HFF-Myc (cell line): ENCODE results near the gene OR10A3.
"Not testable (repeated sequence)": the region's sequence is repeated elsewhere in the genome, so short reads cannot be mapped to it uniquely, and the experiment has no call there.

ENCODE experiments used
- DNase-seq: peaks from one replicate; pipeline ENCODE4 v3.0.0-alpha.2; 2011; ENCODE audit warnings: low read depth; ENCODE audit errors: extremely low read depth
- H3K4me3 ChIP-seq: replicated peaks from 2 replicates; pipeline ENCODE4 v1.5.1; 2011; ENCODE audit warnings: low read depth, mild to moderate bottlenecking, control low read depth, low read length
- TF ChIP-seq, protein P1 (sequence below): IDR thresholded peaks from 2 replicates; pipeline ENCODE4 v1.5.1; 2012; ENCODE audit warnings: mild to moderate bottlenecking, low read depth, low read length, control low read depth; ENCODE audit errors: missing control alignments

OR10A3 gene, protein sequence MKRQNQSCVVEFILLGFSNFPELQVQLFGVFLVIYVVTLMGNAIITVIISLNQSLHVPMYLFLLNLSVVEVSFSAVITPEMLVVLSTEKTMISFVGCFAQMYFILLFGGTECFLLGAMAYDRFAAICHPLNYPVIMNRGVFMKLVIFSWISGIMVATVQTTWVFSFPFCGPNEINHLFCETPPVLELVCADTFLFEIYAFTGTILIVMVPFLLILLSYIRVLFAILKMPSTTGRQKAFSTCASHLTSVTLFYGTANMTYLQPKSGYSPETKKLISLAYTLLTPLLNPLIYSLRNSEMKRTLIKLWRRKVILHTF

GRCh38 chr11:7941608-7942007, at the start of gene OR10A3:
TSS of gene OR10A3 (minus strand) at chr11:7941708. CDS start at chr11:7939520, 2,188 bp downstream.
- TF ChIP-seq, protein P1, sequence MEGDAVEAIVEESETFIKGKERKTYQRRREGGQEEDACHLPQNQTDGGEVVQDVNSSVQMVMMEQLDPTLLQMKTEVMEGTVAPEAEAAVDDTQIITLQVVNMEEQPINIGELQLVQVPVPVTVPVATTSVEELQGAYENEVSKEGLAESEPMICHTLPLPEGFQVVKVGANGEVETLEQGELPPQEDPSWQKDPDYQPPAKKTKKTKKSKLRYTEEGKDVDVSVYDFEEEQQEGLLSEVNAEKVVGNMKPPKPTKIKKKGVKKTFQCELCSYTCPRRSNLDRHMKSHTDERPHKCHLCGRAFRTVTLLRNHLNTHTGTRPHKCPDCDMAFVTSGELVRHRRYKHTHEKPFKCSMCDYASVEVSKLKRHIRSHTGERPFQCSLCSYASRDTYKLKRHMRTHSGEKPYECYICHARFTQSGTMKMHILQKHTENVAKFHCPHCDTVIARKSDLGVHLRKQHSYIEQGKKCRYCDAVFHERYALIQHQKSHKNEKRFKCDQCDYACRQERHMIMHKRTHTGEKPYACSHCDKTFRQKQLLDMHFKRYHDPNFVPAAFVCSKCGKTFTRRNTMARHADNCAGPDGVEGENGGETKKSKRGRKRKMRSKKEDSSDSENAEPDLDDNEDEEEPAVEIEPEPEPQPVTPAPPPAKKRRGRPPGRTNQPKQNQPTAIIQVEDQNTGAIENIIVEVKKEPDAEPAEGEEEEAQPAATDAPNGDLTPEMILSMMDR: no peak
- H3K4me3 ChIP-seq: no peak within 1 kb of the TSS
- no peak for DNase-seq

GRCh38 chr11:7987560-7987883, 46.0 kb upstream of the OR10A3 start:
- not testable (repeated sequence) for DNase-seq
- H3K4me3 ChIP-seq: peak overlapping the region; percentile 94

DNA sequence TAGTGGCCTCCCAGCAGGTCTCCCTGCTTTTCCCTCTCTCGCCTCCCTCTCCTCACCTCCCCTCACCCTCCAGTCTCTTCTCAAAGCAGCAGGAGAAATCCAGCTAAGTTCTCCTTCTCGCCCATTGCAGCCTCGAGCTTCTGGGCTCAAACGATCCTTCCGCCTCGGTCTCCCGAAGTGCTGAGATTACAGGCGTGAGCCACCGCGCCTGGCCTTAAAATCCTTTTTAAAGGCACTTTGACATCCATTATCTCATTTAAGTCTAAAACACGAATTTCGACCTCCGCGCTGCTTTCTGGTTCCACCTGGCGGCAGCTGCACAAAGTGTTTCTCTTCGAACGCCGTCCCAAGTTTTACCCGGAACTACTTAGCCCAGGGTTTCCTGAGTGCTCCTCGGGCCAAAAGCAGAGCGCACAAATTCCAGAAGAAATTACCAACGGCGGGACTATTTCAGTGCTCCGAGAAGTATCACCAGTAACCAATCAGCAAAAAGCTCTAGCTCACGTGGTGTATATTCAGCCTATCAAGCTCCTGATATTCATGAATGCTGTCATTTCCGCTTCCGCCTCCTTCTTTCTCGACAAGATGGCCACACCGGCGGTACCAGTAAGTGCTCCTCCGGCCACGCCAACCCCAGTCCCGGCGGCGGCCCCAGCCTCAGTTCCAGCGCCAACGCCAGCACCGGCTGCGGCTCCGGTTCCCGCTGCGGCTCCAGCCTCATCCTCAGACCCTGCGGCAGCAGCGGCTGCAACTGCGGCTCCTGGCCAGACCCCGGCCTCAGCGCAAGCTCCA, 45.5 kb upstream of the OR10A3 start, which contains the start of gene EIF3F:
Gene EIF3F, plus strand, starts transcription at position 570 of the 792 bp plus-strand sequence. Its CDS starts 16 bp downstream, at position 586.
- peak; percentile 100 for DNase-seq
- peak within 1 kb of the TSS; percentile 94 for H3K4me3 ChIP-seq
- TF ChIP-seq, protein P1: peak; percentile 83

DNA sequence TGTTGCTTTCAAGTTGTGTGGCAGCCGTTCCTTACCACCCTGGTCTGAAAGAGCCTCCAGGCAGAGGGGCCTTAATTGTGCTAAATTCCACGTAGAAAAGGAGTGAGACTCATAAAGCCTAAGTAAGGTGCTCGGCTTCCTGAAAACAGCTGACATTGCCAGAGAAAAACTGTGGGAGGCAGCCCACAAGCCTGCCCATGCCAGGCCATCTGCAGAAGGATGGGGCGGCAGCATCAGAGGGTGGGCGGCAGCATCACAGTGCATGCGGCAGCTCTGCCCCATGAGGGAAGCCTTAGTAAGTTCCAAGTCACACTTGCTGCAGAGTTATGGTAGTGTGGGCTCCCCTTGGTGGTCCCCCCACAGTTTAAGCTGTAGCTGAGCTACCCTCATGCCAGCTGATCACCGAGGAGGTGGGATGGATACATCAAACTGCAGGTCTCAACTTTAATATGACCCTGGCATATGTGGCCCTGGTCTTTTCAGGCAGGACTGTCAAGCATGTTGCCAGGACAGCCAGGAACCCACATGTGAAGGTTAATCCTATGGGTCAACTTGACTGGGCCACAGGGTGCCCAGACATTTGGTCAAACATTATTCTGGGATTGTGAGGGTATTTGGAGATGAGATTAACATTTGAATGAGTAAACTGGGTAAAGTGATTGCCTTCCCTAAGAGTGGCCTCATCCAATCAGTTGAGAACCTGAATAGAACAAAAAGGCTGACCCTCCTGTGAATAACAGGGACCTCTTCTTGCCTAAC, 42.5 kb upstream of the OR10A3 start:
- H3K4me3 ChIP-seq: no peak overlapping the region
- no peak for DNase-seq
- TF ChIP-seq, protein P1: no peak

- no peak overlapping the region for H3K4me3 ChIP-seq
- TF ChIP-seq, protein P1: no peak
- no peak for DNase-seq
These were observed 41.1 kb upstream of the OR10A3 start for GRCh38 chr11:7982582-7983119.

GRCh38 chr11:7981619-7982157, 40.2 kb upstream of the OR10A3 start:
- TF ChIP-seq, protein P1: no peak
- DNase-seq: no peak
- H3K4me3 ChIP-seq: no peak overlapping the region
